ENCODE results near the gene TSC22D1. TPM values are rescaled to one million over a fixed set of nuclear protein-coding genes. Genes with fewer than 3 reads are reported as not detected.

Gene TSC22D1
- total RNA-seq, 1 donor from 2014 or later = 225 TPM

DNA sequence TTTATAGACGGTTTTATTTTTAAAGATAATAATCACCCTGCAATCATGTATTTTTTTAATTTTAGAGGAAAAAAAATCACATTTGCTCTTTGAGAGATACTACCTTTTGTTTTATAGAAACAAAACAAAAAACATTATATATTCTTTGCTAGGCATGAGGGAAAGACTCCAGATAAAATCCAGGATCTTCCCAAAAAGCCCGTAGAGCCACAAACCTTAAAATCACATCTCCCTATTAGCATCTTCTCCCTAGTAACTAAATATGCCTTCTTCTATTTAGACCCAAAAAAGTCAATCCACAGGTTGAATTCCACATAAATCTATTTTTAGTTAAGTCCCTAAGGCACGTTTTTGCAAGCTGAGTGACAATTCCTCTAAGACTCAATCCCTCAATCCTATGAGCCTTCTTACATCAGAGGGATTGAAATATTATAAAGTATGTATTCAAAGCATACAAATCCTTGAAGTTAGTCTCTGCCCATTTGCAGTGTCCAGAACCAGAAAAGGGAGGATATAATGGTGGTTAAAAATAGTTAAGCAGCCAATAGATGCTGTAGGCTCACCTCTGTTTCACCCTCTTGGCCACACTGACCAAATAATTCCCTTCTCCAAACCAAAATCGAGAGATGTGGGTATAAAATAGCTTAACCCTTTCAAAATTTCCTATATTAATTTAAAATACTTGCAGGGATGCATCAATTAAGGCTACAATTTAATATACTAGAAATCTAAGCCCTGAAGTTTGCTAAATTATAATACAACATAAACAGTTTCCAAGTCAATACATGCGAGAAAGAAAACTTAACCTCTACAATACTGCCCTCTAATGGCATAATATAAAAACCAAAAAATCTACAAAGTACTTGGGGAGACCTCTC lies 138.5 kb downstream of the TSC22D1 start:
- DNase-seq (ENCODE audit: low spot score) = no peak
- no peak for ATAC-seq
- intact Hi-C loops (cut with DNase I) = loop anchor here (10.0 kb wide), 2 partner anchors 393 to 533 kb away; no protein-coding TSS in a partner anchor

DNA sequence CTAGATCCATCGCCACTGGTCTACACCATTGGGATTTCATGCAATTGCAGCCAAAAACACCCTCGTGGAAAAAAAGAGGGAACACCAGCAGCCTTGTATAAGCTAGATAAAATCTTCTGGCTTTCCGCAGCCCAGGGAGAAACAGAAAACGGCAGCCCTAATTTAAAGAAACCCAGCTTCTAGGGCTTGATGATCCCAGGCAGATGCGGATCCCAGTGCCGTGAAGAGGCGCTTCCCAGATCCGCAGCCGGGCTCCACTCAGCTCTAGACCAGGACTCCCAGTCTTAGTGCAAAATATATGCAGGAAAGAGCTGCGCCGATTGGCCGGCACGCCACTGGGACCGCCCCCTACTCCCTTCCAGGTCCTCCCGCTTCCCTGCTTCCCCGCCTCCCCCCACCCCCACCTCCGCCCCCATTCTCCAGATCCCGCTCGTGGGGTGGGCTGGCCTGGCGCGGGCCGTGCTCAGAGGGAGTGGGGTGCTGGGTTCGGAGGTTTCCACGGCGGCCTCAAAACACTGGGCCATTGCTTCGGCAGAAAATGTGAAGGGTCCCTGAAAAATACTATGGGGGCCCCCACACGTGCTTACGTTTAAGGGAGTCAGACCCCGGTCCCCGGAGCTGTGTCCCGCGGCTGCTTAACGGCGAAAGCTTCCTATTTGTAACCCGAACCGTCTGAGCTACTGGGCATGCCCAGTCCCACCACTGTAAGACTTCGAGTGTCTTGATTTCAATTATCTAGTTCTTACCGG lies 139.4 kb downstream of the TSC22D1 start:
- peak; percentile 96 for DNase-seq (ENCODE audit: low spot score)
- ATAC-seq = peak; percentile 95
- intact Hi-C loops (cut with DNase I) = loop anchor here (10.0 kb wide), 2 partner anchors 392 to 532 kb away; no protein-coding TSS in a partner anchor

DNA sequence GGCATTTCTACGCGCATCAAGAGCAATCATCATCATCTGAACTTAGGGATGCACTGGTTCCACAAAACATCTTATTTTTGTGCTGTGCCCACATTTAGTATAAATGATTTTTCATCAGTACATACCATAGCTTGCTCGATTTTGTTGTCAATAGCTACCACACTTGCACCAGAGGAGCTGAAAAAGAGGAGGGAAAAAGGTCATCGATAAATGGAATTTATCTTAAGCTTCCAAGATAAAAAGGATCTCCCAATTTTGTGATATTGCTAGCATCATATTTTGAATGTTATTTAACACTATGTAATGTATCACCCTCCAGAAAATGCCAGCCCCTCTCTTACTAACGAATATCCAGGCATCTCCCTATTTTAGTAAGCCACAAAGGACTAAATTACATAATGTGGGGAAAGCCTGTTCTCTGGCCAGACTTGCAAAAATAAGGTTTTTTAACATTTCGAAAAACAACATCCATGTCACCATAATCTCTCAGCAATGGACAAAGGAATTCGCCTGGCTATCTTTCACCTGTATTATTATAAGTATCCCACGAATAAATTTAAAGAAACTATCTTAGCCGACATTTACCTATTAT lies 140.1 kb downstream of the TSC22D1 start:
- intact Hi-C loops (cut with DNase I) = loop anchor here (10.0 kb wide), 2 partner anchors 391 to 531 kb away; no protein-coding TSS in a partner anchor
- ATAC-seq (no peak), DNase-seq (ENCODE audit: low spot score) (no peak)

DNA sequence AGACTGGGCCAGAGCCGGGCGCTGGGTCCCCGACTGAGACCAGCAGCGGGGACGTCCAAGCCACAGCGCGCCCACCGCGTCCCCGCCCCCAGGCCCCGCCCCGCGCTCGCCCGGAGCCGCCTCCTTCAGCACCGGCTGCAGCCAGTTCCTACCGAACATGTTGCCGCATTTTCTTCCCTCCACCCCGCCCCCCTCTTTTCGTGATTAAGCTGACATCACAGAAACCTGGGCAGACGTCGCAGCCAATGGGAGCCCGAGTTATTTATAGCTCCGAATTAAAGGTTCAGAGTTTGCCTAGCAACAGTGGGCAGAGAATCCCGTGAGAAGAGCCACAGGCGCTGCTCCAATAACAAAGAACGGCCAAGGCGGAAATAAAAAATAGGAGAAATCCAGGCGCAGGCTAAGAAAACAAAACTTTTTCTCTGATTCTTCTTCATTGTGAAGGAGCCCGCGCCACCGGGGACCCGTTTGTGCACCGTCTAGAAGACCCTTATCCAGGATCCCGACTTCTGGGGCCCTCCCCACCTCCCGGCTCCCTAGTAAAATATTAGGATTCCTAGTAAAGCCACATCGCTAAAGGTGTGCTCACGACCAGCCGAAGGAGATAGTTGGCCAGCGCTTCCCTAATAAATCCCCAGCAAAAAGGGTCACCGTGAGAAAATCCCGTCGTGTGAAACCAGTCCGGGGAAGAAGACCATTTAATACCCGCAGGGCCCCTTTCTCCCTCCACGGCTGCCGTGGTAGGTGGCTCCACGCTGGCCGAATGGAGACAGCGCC lies 140.8 kb downstream of the TSC22D1 start:
- intact Hi-C loops (cut with DNase I) = loop anchor here (10.0 kb wide), 2 partner anchors 391 to 531 kb away; no protein-coding TSS in a partner anchor
- ATAC-seq = peak; percentile 88

DNA sequence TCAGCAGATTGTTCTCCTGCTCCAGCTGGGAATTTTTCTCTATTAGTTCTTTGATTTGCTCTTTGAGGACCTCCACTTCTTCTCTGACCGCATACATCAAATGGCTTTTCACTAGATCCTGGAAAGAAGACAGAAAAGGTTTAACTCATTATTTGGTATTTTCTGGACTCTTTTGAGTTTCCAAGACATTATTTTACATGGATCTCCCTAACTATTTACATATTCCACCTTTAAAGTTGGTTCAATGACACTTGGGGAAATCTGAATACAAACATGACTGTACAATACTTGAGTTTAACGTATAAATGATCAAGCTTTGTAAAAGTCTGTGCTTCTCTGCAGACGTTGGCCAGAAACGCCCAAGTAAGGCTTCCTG lies 141.4 kb downstream of the TSC22D1 start:
- no peak for ATAC-seq
- intact Hi-C loops (cut with DNase I) = loop anchor here (10.0 kb wide), 2 partner anchors 390 to 530 kb away; no protein-coding TSS in a partner anchor
- DNase-seq (ENCODE audit: low spot score) = no peak

More for the DNA sequence above, 140.8 kb downstream of the TSC22D1 start:
- DNase-seq (ENCODE audit: low spot score) = peak; percentile 97

DNA sequence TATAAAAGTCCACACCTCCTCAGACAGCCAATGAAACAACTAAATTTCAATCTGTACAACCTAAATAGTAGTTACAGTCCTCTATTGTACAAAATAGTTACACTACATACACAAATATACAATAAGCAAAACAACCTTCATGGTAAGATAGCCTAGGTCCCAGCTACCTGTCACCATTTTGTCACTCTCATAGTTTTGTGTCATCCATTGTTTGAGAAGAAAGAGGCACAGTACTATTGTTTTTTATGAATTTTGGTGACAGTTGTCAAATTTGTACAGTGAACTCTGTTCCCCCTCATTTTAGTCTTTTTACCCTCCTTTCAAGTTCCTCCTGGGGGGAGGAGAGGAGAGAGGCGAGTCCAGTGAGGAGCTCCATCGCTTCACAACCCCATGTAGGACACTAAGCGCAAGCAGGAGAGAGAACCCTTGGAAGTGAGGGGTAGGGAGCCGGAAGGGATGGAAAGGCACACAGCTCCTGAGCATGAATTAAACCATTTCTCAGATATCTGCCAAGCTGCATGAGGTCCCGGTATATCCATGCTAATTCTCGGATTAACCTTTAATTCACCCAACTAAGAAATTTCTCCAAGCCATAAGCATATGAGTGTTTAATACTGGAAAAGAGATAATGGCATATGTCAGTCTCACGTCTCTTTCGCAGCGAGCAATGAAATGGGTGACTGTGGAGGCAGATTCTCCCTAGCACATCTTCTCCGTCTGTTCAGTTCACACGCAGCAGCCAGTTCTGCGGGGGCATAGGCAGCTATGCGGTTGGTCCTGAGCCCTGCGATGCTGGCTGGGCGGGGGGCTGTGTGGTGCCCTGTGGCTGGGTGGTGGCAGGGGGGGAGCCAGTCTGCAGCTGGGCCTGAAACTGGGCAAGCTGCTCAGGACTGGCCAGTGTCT lies 142.0 kb downstream of the TSC22D1 start:
- no peak for ATAC-seq
- DNase-seq (ENCODE audit: low spot score) = no peak
- intact Hi-C loops (cut with DNase I) = loop anchor here (10.0 kb wide), 2 partner anchors 389 to 529 kb away; no protein-coding TSS in a partner anchor

DNA sequence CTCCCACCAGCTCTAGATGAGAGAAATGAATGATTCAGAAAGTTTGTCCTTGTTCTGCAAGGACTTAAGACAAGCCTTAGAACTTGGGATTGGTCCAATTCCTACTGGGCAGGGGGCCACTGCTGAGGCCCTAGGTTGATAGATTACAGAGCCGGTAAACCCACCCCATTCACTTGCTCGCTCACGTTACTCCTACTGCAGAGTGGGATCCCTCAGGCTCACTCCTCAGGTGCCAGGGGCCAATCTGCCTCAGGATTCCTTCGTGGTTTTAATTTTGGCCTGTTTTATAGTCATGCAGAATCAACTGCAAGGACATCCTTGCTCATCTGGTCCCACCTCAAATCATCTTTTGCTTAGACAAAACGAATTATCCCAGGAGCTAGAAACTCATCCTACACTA lies 143.5 kb downstream of the TSC22D1 start:
- DNase-seq (ENCODE audit: low spot score) (no peak), ATAC-seq (no peak)
- intact Hi-C loops (cut with DNase I) = loop anchor here (10.0 kb wide), 2 partner anchors 388 to 528 kb away; no protein-coding TSS in a partner anchor

DNA sequence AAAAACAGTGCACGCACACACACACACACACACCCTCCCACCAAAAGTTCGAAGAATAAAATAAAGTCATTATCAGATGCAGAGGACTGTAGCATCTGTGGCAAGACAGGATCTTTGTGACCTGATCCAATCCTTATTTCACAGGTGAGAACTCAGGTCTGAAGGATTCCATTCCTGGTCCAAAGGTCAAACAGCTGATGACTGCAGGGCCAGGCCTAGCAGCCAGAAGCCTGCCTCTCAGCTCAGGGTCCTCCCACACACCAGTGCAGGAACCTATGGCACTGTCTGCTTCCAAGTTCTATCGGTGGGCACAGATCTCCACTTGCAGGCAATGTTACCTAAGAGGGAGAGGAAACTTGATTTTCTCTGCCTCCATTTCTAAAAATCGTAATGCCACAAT lies 145.0 kb downstream of the TSC22D1 start:
- intact Hi-C loops (cut with DNase I) = loop anchor here (10.0 kb wide), 2 partner anchors 386 to 526 kb away; no protein-coding TSS in a partner anchor
- ATAC-seq = no peak
- DNase-seq (ENCODE audit: low spot score) = no peak

DNA sequence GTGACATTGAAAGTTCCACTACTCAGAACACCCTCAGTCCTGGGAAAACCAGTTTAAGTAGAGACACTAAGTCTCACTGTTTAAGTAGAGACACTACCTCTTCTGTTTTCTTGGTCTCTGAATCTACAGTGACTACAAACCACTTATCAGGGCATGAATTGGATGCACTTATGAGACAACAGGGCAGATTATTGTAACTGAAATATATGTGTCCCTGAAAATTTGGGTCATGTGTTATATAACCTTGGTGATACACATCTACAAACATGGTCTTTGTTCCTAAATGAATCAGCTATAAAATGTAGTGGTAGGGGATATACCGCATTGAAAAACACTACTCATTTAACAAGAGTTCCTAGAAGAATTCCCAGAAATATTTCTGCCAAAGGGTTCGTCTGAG lies 146.8 kb downstream of the TSC22D1 start:
- no peak for ATAC-seq

DNA sequence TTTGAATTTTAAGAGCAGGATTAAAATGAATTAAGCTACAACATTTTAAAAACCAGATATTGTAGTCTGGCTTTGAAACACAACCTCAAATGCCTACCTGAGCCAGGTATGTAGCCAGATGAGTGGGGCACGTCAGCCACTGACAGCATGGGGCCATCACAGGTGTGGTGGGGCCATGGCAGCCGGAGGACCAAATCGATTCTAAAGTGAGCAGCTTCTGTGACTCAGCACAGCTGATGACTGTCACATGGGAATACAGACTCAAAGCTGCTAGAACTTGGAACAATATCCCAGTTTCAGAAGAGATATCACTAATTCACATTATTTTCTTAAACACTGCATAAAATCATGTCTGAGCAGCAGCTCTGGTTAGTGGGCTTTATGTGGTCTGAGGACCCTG lies 149.7 kb downstream of the TSC22D1 start:
- DNase-seq (ENCODE audit: low spot score) (no peak), ATAC-seq (no peak)
- intact Hi-C loops (cut with DNase I) = no loop called here

More for the DNA sequence above, 146.8 kb downstream of the TSC22D1 start:
- no peak for DNase-seq (ENCODE audit: low spot score)
- intact Hi-C loops (cut with DNase I) = no loop called here

DNA sequence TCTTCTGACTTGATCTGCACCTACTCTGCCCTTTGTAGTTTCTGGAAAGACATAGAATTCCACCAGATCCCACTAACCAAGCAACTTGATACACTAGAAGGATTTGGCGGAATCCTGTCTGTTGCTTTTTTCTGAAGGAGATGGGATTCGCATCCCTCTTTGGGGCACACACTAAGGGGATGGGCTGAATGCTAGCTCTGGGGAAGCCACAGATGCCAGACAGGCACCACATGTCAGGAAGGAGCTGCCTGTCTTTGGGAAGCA lies 150.4 kb downstream of the TSC22D1 start:
- DNase-seq (ENCODE audit: low spot score) = no peak
- intact Hi-C loops (cut with DNase I) = no loop called here
- ATAC-seq = no peak

DNA sequence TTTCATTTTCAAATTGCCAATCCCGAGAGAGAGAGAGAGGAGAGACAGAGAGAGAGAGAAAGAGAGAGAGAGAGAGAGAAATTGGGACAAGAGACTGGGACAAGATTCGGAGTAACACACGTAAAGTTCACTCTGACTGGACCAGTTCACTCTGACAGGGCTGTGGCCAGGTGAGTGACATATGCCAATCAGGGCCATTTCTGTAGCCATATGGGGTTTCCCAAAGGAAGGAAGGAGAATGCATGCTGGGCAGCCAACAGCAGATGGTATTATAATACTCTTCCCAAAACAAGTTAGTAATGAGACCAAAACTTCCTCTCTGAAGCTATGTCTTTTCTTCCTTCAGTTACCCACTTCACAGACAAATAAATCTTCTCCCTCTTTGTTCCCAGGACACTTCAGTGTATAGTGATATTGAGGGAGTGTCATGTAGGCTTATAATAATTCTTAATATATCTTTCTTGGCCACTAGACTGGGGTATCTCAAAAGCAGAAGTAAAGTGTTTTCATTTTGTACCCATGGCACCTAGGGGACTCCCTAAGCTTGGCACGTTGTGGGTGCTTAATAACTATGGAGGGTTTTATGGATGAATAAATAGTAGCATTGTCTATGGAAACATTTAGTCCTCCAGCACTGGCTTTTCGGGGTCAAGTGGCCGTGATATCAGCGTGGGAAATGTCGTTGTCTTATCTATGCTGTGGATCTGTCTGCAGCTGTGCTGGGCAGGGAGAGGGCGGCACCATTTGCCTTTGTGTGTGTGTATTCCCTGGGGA lies 150.9 kb downstream of the TSC22D1 start:
- no peak for DNase-seq (ENCODE audit: low spot score)
- no peak for ATAC-seq
- intact Hi-C loops (cut with DNase I) = no loop called here

DNA sequence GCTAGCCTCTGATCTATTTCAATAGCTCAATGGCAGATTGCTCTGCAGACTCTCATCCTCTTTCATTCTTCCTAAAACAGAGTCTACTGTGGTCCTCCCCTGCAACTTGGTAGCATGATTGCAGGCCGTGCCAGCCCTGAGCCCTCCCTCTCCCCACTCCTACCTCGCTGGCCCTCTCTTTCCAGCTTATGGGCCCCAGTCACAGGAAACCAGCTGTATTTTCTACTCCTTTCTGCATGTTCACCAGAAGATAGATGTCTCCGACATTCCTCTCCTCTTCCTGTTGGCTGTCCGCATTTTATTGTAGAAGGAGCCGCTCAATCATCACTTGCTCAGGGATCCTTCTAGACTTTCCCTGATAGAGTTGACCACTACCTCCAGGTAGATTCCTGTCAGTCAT lies 152.3 kb downstream of the TSC22D1 start:
- DNase-seq (ENCODE audit: low spot score) = no peak
- no peak for ATAC-seq
- intact Hi-C loops (cut with DNase I) = no loop called here

DNA sequence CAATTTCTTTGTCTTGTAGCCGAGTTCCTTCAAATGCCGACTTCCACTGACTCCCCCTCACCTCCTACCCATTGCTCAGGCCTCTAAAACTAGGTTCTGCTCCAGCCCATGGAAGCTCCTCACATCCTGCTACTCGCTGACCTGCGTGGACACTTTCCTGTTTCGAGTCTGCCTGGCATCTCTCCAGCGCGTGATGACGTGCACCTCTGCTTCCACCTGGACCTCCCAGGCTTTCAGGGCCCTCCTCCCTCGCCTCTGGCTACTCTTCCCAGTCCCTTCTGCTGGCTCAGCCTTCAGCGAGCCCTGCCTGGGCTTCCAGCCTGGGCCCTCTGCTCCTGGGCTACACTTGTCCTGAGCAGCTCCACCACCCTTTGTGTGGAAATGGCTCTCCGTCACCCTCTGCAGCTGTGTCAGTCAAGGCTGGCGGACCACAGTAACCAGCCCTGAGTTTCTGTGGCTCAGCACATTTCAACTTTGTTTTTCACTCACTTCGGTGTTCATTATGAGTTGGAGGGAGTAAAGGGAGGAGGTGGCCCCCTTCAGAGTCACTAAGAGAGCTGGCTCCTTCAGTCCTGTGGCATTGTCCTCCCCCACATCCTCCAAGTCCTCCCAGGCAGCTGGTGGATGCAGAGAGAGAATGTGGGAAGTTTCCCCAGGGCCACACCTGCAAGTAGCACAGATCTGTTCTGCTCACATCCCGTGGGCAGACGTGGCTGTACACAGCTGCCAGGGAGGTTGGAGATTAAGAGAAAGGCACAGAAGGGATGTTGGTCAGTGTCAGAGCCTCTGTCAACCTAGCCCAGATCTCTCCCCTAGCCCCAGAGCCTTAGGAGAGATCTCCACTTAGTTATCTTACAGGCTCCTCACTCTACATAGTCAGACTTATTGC lies 153.1 kb downstream of the TSC22D1 start:
- DNase-seq (ENCODE audit: low spot score) (no peak), ATAC-seq (no peak)
- intact Hi-C loops (cut with DNase I) = no loop called here

DNA sequence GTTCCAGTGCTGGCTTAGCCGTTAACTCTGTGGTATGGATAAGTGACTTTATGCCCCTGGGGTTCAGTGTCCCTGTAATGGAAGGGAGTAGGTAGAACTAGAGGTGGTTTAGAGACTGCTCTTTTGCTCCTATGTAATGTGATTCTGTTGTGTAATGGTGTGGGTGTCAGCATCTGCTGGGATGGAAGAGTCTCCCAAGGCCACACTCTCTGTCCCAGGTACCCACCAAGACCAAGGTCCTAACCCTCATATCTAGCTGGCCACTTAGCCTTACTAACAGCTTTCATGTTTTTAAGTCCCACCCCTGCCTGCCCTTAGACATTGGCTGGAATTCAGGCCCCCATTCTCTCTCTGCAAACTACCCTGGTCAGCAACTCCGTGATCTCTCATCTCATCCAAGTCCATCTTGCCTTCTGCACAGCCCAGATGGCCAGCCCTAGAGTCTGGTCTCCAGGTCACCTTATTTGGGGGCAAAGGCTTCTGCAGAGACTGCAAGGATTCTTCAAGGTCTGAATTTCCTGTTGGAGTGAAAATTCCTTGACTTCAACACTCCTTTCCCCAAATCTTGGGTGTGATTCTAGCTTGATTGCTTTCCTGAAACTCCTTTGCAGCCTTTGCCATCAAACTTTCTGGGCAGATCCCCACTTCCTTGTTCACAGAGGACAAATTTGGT lies 154.1 kb downstream of the TSC22D1 start:
- intact Hi-C loops (cut with DNase I) = no loop called here
- DNase-seq (ENCODE audit: low spot score) = no peak

More for the DNA sequence above, 154.1 kb downstream of the TSC22D1 start:
- ATAC-seq = no peak
